Lung (tissue), 12 donors: ENCODE results near the gene RIN1. TPM values are rescaled to one million over a fixed set of nuclear protein-coding genes. Genes with fewer than 3 reads are reported as not detected.

Experiments
- ATAC-seq: fragments of 200-7000 bp; cut with Tn5 transposase; one replicate; pipeline ENCODE4 v1.9.1; 2020; ENCODE audit warnings: moderate number of reproducible peaks; ENCODE audit not compliant: insufficient read depth, low FRiP score
- DNase-seq, 3 donors: peaks; one replicate each; pipeline ENCODE4 v3.0.0-alpha.2; 2013 to 2017
- H3K27ac ChIP-seq, 2 donors: one replicate each; pipeline ENCODE4 v1.5.1; 2013; ENCODE audit warnings: mild to moderate bottlenecking in 2 of 2, moderate library complexity in 2 of 2, control low read depth in 1 of 2, inconsistent platforms in 1 of 2, low read depth in 1 of 2, low read length in 1 of 2
- H3K27me3 ChIP-seq, 3 donors: one replicate each; pipeline ENCODE4 v1.5.1; 2013; ENCODE audit warnings: low read length in 2 of 3; ENCODE audit not compliant: control insufficient read depth in 3 of 3, insufficient read depth in 3 of 3
- H3K36me3 ChIP-seq, 4 donors: one replicate each; pipeline ENCODE4 v1.5.1; 2013; ENCODE audit warnings: low read length in 4 of 4, mild to moderate bottlenecking in 1 of 4, moderate library complexity in 1 of 4; ENCODE audit not compliant: control insufficient read depth in 4 of 4, insufficient read depth in 4 of 4
- H3K4me1 ChIP-seq, 5 donors: one replicate each; pipeline ENCODE4 v1.5.1; 2013; ENCODE audit warnings: low read length in 5 of 5, mild to moderate bottlenecking in 2 of 5, moderate library complexity in 1 of 5; ENCODE audit not compliant: control insufficient read depth in 5 of 5, insufficient read depth in 5 of 5
- H3K4me3 ChIP-seq: one replicate; pipeline ENCODE4 v1.5.1; 2013; ENCODE audit warnings: mild to moderate bottlenecking, control low read depth, moderate library complexity
- H3K9ac ChIP-seq, 2 donors: one replicate each; pipeline ENCODE4 v1.5.1; 2013; ENCODE audit warnings: low read length in 2 of 2, control low read depth in 1 of 2; ENCODE audit not compliant: insufficient read depth in 1 of 2
- H3K9me3 ChIP-seq, 4 donors: one replicate each; pipeline ENCODE4 v1.5.1; 2013; ENCODE audit warnings: low read length in 3 of 4, mild to moderate bottlenecking in 1 of 4, moderate library complexity in 1 of 4; ENCODE audit not compliant: control insufficient read depth in 4 of 4, insufficient read depth in 3 of 4
- WGBS, 2 donors: extraction: QIAGEN DNeasy Blood & Tissue Kit; methylation state at CpG; one replicate each; pipeline ENCODE4 v1.1.7; 2013; 5-methylcytosine and 5-hydroxymethylcytosine counted together
- polyA plus RNA-seq, 2 donors: library from polyadenylated mRNA; stranded (reverse); fragments of 200-250 nt; gene quantifications; one replicate each; pipeline ENCODE4 v1.2.1, GENCODE V29; 2013
- total RNA-seq, 2 donors: library from RNA; depleted of rRNA in 1 of 2; stranded (reverse); fragments of >200 nt in 1 of 2; gene quantifications; one replicate each; pipeline ENCODE4 v1.2.1, GENCODE V29; 2014 to 2021
- TF ChIP-seq, protein P1 (sequence below): IDR thresholded peaks from 2 replicates; pipeline ENCODE4 v1.5.1; 2012; ENCODE audit warnings: mild to moderate bottlenecking; ENCODE audit errors: control extremely low read depth, extremely low read depth
- donor health status: control.
- donor health status: control.
- donor health status: Bipolar disorder and iron deficiency.
- donor health status: healthy.
- donor health status: DM: yes; HTN: yes; CAD: no.

The RIN1 gene
- total and polyA plus RNA-seq, 4 donors = 1.9 to 15.1 (median 9.6) TPM

DNA sequence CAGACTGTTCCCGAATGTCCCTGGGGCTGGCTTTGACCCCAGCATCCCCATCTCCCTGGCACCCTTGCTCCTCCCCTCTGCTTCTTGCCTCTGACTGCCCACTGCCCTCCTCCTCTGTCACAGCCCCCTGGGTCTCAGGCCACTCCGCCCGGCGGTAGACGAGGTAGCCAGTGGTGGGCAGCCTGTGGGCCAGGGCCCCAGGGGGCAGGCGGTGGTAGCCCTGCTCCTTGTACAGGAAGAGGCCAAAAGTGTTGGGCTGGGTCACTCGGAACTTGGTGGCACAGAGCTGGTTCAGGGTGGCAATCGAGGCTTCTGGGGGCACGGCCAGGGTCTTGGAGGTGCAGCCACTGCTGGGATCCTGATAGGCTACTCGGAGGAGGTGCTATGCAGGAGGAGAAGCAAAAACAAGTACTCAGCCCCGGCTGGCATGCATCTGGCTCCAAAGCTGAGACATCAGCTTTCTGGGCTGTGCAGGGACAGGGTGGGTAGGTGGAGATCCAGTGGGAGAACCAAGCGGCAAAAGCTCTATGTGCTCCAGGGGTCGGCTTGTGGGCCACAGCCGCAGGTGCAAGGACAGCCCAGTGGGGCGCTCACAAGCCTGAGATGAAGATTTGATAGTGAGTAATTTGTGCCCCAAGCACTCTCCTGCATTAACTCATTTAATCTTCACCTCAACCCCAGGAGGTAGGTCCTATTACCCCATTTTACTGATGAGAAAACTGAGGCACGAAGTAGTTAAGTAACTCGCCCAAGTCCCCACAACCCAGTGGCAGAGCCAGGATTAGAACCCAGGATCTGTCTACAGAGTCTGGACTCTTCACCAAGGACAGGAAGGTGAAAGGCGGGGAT, 3.6 kb downstream of the RIN1 start:
- no peak overlapping the region for H3K27ac ChIP-seq
- peaks cover 0 to 1% (median 0%) of the 10 kb centered on the region in 4 donors for H3K9me3 ChIP-seq
- no peaks in the 10 kb centered on the region for H3K27me3 ChIP-seq
- no peak overlapping the region for H3K9ac ChIP-seq
- 81 to 91% methylated on average over 17 to 18 of the region's 18 CpGs for WGBS, 2 donors
- H3K36me3 ChIP-seq = peaks cover 0 to 24% (median 0%) of the 10 kb centered on the region in 4 donors
- DNase-seq (no peak), ATAC-seq (no peak)
- no peak overlapping the region for H3K4me3 ChIP-seq
- peaks cover 0 to 35% (median 20%) of the 10 kb centered on the region in 5 donors for H3K4me1 ChIP-seq
- TF ChIP-seq, protein P1, sequence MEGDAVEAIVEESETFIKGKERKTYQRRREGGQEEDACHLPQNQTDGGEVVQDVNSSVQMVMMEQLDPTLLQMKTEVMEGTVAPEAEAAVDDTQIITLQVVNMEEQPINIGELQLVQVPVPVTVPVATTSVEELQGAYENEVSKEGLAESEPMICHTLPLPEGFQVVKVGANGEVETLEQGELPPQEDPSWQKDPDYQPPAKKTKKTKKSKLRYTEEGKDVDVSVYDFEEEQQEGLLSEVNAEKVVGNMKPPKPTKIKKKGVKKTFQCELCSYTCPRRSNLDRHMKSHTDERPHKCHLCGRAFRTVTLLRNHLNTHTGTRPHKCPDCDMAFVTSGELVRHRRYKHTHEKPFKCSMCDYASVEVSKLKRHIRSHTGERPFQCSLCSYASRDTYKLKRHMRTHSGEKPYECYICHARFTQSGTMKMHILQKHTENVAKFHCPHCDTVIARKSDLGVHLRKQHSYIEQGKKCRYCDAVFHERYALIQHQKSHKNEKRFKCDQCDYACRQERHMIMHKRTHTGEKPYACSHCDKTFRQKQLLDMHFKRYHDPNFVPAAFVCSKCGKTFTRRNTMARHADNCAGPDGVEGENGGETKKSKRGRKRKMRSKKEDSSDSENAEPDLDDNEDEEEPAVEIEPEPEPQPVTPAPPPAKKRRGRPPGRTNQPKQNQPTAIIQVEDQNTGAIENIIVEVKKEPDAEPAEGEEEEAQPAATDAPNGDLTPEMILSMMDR = no peak

DNA sequence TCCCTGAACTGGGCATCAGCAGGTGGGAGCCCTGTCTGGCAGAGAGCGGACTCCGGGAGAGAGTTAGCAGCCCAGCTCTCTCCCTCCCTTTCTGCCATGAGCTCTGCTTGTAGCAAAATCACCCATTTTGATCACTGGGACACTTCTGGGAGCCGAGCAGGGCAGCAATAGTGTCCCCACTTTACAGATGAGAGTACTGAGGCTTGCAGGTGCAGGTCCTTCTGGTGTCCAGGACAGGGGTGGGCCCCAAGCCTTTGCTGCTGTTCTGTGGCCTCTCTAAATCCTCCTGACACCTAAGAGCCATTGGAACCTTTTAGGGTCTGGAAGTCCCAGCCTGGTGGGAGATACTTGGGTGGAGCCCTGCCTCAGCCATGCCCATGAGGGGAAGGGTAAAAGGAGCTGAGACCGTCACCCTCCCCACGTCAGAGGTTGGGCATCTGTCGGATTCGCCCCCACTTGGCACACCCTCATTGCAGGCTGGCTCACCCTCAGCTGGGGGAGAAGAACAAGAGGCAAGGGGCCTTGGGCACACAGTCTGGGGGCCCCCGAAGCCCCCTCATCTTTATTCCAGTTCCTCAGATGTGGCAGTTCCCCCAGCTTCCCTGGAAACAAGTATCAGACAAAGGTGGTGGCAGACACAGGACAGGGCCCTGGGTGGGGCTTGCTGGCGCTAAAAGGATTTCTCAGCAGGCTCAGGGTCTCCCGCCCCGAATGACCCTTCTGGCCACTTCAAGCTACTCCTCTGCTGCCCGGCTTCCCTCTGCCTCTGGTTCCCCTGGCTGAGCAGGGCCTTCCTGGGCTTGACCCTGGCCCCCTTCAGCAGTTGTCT, 4.5 kb downstream of the RIN1 start:
- Histone ChIP-seq H3K4me3 (no peak overlapping the region), H3K27ac (no peak overlapping the region), H3K9ac (no peak overlapping the region), H3K9me3 (peaks cover 0 to 1% (median 0%) of the 10 kb centered on the region in 4 donors), H3K36me3 (peaks cover 0 to 20% (median 0%) of the 10 kb centered on the region in 4 donors), H3K4me1 (peaks cover 1 to 42% (median 24%) of the 10 kb centered on the region in 5 donors), H3K27me3 (no peaks in the 10 kb centered on the region)
- DNase-seq = no peak
- no peak for ATAC-seq
- WGBS, 2 donors = 90 to 91% methylated on average over 12 of the region's 12 CpGs
- TF ChIP-seq, protein P1 = no peak

DNA sequence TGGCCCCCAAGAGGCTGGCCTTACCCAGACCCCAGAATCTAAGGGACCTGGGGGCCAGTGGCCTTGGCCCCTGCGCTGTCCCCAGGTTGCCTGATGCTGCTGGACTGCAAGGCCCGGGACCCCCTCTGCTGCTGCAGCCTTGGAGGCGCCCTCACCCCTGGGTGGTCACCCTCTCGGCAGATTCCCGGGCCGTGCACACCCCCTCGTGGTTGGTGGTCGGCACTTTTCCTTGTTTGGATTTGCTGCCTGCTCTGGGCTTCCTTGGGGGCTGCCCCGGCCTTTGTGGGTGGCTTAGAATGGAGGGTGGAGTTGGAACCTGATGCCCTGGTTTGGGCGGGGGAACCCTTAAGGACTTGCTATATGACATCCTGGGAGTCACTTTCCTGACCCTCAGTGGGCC, 5.3 kb downstream of the RIN1 start:
- H3K9me3 ChIP-seq = peaks cover 0 to 1% (median 0%) of the 10 kb centered on the region in 4 donors
- peak in 2 of 3 donors; percentile 34 to 48 for DNase-seq
- H3K36me3 ChIP-seq = peaks cover 0 to 20% (median 0%) of the 10 kb centered on the region in 4 donors
- 66 to 77% methylated on average over 10 of the region's 10 CpGs for WGBS, 2 donors
- no peak overlapping the region for H3K9ac ChIP-seq
- no peak overlapping the region for H3K4me3 ChIP-seq
- ATAC-seq = no peak
- H3K27ac ChIP-seq = no peak overlapping the region
- H3K27me3 ChIP-seq = no peaks in the 10 kb centered on the region
- TF ChIP-seq, protein P1 = no peak
- peaks cover 2 to 42% (median 19%) of the 10 kb centered on the region in 5 donors for H3K4me1 ChIP-seq
